Esophagus squamous epithelium (tissue), 5 donors: Measurements from ENCODE around the gene MEIS2. TPM values are rescaled to one million over a fixed set of nuclear protein-coding genes. Genes with fewer than 3 reads are reported as not detected.

Experiments used
- DNase-seq: peaks from one replicate; lab custom pipeline; 2025; lab: John Stamatoyannopoulos, UW
- H3K27ac ChIP-seq, 4 donors: fragments of 200-600 bp; sonication (generic); one replicate each; pipeline ENCODE4 v1.5.1; 2016 to 2019; ENCODE audit warnings: mild to moderate bottlenecking in 1 of 4
- H3K27me3 ChIP-seq, 4 donors: fragments of 200-600 bp; sonication (generic); 1 replicate in 3 of 4; 2 replicates in 1 of 4; pipeline versions ENCODE4 v1.5.1 to v1.6.0; 2017 to 2021; ENCODE audit warnings: antibody characterized with exemption in 1 of 4
- H3K36me3 ChIP-seq, 3 donors: fragments of 200-600 bp; sonication (generic); one replicate each; pipeline ENCODE4 v1.5.1; 2016 to 2019
- H3K4me1 ChIP-seq, 3 donors: fragments of 200-600 bp; sonication (generic); one replicate each; pipeline ENCODE4 v1.5.1; 2017 to 2019
- H3K4me3 ChIP-seq, 4 donors: fragments of 200-600 bp; sonication (generic); 1 replicate in 3 of 4; 2 replicates in 1 of 4; pipeline ENCODE4 v1.5.1; 2016 to 2019; ENCODE audit warnings: mild to moderate bottlenecking in 2 of 4, moderate library complexity in 1 of 4
- H3K9me3 ChIP-seq, 3 donors: fragments of 200-600 bp; sonication (generic); one replicate each; pipeline ENCODE4 v1.5.1; 2016 to 2019
- CTCF ChIP-seq, 6 experiments: fragments of 450-650 bp in 4 of 6; fragments of 200-600 bp in 2 of 6; sonication (generic) in 2 of 6; IDR thresholded peaks; one replicate each; pipeline ENCODE4 v1.5.1; 2016 to 2019; ENCODE audit warnings: antibody characterized with exemption in 6 of 6, mild to moderate bottlenecking in 4 of 6, moderate library complexity in 4 of 6
- POLR2A ChIP-seq, 4 donors: fragments of 450-650 bp; IDR thresholded peaks; one replicate each; pipeline ENCODE4 v1.6.1; 2017; ENCODE audit warnings: antibody characterized with exemption in 4 of 4, mild to moderate bottlenecking in 4 of 4, moderate library complexity in 3 of 4
- WGBS, 2 donors: methylation state at CpG; one replicate each; pipeline ENCODE4 v1.1.5; 2018; 5-methylcytosine and 5-hydroxymethylcytosine counted together
- intact Hi-C: fragments of 100-400 bp; cut with DNase I; formaldehyde crosslinking; loops from one replicate; pipeline ENCODE4 v1.15.0; 2022
- total RNA-seq, 4 donors: library from RNA; depleted of rRNA; stranded (reverse); fragments of >200 nt; gene quantifications; one replicate each; pipeline ENCODE4 v1.1.0, GENCODE V29; 2016
- donor health status: DM: yes; HTN: yes; CAD: no.

Gene MEIS2
- total RNA-seq, 4 donors from 2014 or later, result 6.6 to 26.3 (median 9.9) TPM

DNA sequence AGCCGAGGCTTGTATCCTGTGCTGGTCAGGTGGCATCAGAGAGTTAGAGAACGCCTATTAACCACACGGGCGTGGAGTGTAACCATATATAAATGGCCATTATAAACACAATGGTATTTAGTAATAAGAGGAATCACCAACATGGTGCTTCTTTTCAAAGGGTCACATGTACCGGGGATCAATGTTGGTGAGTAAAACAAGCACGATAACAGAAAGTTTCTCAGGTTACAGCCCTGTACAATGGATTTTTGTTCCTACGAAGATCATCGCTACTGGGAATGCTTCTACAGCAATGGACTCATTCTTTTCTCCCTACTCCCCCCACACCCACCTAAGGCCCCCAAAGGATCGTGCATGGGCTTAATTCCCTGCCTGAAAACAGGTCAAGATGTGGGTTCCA is 42.5 kb downstream of the MEIS2 start:
- peaks cover 15 to 81% (median 36%) of the 10 kb centered on the region in 3 donors for H3K4me1 ChIP-seq
- H3K27ac ChIP-seq, result peak overlapping the region in 2 of 4 donors; percentile 30 to 85
- WGBS, 2 donors, result 81 to 84% methylated on average over 9 of the region's 9 CpGs
- H3K4me3 ChIP-seq, result no peak overlapping the region
- no peaks in the 10 kb centered on the region for H3K9me3 ChIP-seq
- intact Hi-C loops, result no loop called here
- H3K27me3 ChIP-seq, result no peaks in the 10 kb centered on the region
- no peaks in the 10 kb centered on the region for H3K36me3 ChIP-seq
- TF ChIP-seq POLR2A (IDR thresholded peaks at IDR 0.05), result no peak
- TF ChIP-seq CTCF (IDR thresholded peaks at IDR 0.05), result no peak
- no peak for DNase-seq

- TF ChIP-seq POLR2A (IDR thresholded peaks at IDR 0.05) (no peak), CTCF (IDR thresholded peaks at IDR 0.05) (no peak)
- Histone ChIP-seq H3K4me3 (no peak overlapping the region), H3K9me3 (no peaks in the 10 kb centered on the region), H3K4me1 (peaks cover 15 to 75% (median 36%) of the 10 kb centered on the region in 3 donors), H3K36me3 (no peaks in the 10 kb centered on the region), H3K27ac (peak overlapping the region in 3 of 4 donors; percentile 53 to 85 (median 74)), H3K27me3 (no peaks in the 10 kb centered on the region)
- WGBS, 2 donors, result 76 to 81% methylated on average over 7 of the region's 7 CpGs
- no peak for DNase-seq
- intact Hi-C loops, result no loop called here
These were observed 43.1 kb downstream of the MEIS2 start for GRCh38 chr15:37057256-37057655.

- peak overlapping the region; percentile 53 to 85 (median 75) for H3K27ac ChIP-seq
- H3K4me3 ChIP-seq, result peak overlapping the region in 2 of 4 donors; percentile 9 to 35
- TF ChIP-seq CTCF (IDR thresholded peaks at IDR 0.05) (peak in 2 of 6 experiments; percentile 8 to 11), POLR2A (IDR thresholded peaks at IDR 0.05) (no peak)
- peaks cover 15 to 67% (median 36%) of the 10 kb centered on the region in 3 donors for H3K4me1 ChIP-seq
- intact Hi-C loops, result no loop called here
- no peaks in the 10 kb centered on the region for H3K9me3 ChIP-seq
- H3K27me3 ChIP-seq, result no peaks in the 10 kb centered on the region
- no peak for DNase-seq
- 44% methylated on average over 18 to 21 of the region's 21 CpGs for WGBS, 2 donors
- no peaks in the 10 kb centered on the region for H3K36me3 ChIP-seq
These were observed 43.9 kb downstream of the MEIS2 start for GRCh38 chr15:37056177-37057121.

- H3K4me1 ChIP-seq, result peaks cover 15 to 58% (median 36%) of the 10 kb centered on the region in 3 donors
- no peaks in the 10 kb centered on the region for H3K27me3 ChIP-seq
- WGBS, 2 donors, result 86 to 87% methylated on average over 8 of the region's 8 CpGs
- peak overlapping the region in 2 of 4 donors; percentile 74 to 85 for H3K27ac ChIP-seq
- no peak overlapping the region for H3K4me3 ChIP-seq
- DNase-seq, result no peak
- TF ChIP-seq POLR2A (IDR thresholded peaks at IDR 0.05), result no peak
- TF ChIP-seq CTCF (IDR thresholded peaks at IDR 0.05), result no peak
- no peaks in the 10 kb centered on the region for H3K9me3 ChIP-seq
- intact Hi-C loops, result no loop called here
- H3K36me3 ChIP-seq, result no peaks in the 10 kb centered on the region
These were observed 44.9 kb downstream of the MEIS2 start for GRCh38 chr15:37055481-37055880.

DNA sequence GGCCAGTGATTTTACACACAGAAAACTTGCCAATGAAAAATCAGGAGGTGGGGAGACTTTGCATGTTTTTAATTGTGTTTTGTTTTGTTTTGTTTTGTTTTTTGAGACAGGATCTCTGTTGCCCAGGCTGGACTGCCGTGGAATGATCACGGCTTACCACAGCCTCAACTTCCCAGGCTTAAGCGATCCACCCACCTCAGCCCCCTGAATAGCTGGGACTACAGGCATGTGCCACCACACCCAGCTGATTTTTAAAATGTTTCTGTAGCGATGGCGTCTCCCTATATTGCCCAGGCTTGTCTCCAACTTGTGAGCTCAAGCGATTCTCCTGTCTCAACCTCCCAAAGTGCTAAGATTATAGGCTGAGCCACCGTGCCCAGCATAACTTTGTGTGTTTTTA is 46.0 kb downstream of the MEIS2 start:
- H3K27ac ChIP-seq, result no peak overlapping the region
- no peak for TF ChIP-seq POLR2A (IDR thresholded peaks at IDR 0.05)
- no peak for TF ChIP-seq CTCF (IDR thresholded peaks at IDR 0.05)
- H3K4me1 ChIP-seq, result peaks cover 15 to 52% (median 32%) of the 10 kb centered on the region in 3 donors
- no peaks in the 10 kb centered on the region for H3K9me3 ChIP-seq
- H3K4me3 ChIP-seq, result no peak overlapping the region
- no peak for DNase-seq
- intact Hi-C loops, result no loop called here
- 55 to 58% methylated on average over 5 to 7 of the region's 7 CpGs for WGBS, 2 donors
- H3K27me3 ChIP-seq, result no peaks in the 10 kb centered on the region
- H3K36me3 ChIP-seq, result no peaks in the 10 kb centered on the region
